ENCODE results near the gene MRPL48. TPM values are rescaled to one million over a fixed set of nuclear protein-coding genes. Genes with fewer than 3 reads are reported as not detected.

MRPL48 gene
- polyA plus RNA-seq, 2 of the 4 experiments (the other 2 are of a cell fraction), result 57.2 to 103 TPM

- CTCF ChIA-PET, result no interaction called here
- POLR2A ChIA-PET, result no interaction called here
- no peaks in the 10 kb centered on the region for H3K4me1 ChIP-seq
- DNase-seq (ENCODE audit: low read depth in 1 of 2, low spot score in 1 of 2) (no peak), FAIRE-seq (no peak), ATAC-seq (no peak)
- H3K4me2 ChIP-seq, result no peak overlapping the region
- no peak overlapping the region for H3K4me3 ChIP-seq
- 98% methylated on average over 3 of the region's 3 CpGs for WGBS (ENCODE audit: missing lambda C conversion rate)
- no peaks in the 10 kb centered on the region for H3K9me3 ChIP-seq
- H3K27ac ChIP-seq, result no peak overlapping the region
- TF ChIP-seq KDM5A (IDR thresholded peaks at IDR 0.05) (no peak), ZSCAN20 (CRISPR knock-in tag; IDR thresholded peaks at IDR 0.05) (no peak), BCL3 (IDR thresholded peaks at IDR 0.05) (no peak), FOSL2 (IDR thresholded peaks at IDR 0.05) (no peak), FOSL2 (CRISPR knock-in tag; IDR thresholded peaks at IDR 0.05) (no peak), ZC3H11A (IDR thresholded peaks at IDR 0.05) (no peak), POLR2AphosphoS2 (conservative IDR thresholded peaks at IDR 0.05; ENCODE audit: low read length) (no peak), USF2 (IDR thresholded peaks at IDR 0.05) (no peak), EHMT2 (IDR thresholded peaks at IDR 0.05; ENCODE audit: low read depth) (no peak), ZFP36 (IDR thresholded peaks at IDR 0.05; ENCODE audit: borderline replicate concordance, partially characterized antibody) (no peak), MAX (IDR thresholded peaks at IDR 0.05) (no peak), SMC3 (IDR thresholded peaks at IDR 0.05) (no peak), NPAS2 (CRISPR knock-in tag; IDR thresholded peaks at IDR 0.05; ENCODE audit: borderline replicate concordance) (no peak), CBX2 (IDR thresholded peaks at IDR 0.05; ENCODE audit: borderline replicate concordance, low read depth) (no peak), JUN (IDR thresholded peaks at IDR 0.05) (no peak), FOSB (CRISPR knock-in tag; IDR thresholded peaks at IDR 0.05) (no peak), CTCF (IDR thresholded peaks at IDR 0.05) (no peak), TFCP2L1 (CRISPR knock-in tag; IDR thresholded peaks at IDR 0.05) (no peak)
- TF ChIP-seq, protein P1, sequence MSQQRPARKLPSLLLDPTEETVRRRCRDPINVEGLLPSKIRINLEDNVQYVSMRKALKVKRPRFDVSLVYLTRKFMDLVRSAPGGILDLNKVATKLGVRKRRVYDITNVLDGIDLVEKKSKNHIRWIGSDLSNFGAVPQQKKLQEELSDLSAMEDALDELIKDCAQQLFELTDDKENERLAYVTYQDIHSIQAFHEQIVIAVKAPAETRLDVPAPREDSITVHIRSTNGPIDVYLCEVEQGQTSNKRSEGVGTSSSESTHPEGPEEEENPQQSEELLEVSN (IDR thresholded peaks at IDR 0.05; ENCODE audit: borderline replicate concordance, low read depth), result no peak
Measured at GRCh38 chr11:73851046-73851764, 63.5 kb downstream of the MRPL48 start.

GRCh38 chr11:73852049-73852448 is 64.4 kb downstream of the MRPL48 start:
- Histone ChIP-seq H3K4me2 (no peak overlapping the region), H3K4me1 (no peaks in the 10 kb centered on the region), H3K9me3 (no peaks in the 10 kb centered on the region), H3K27ac (no peak overlapping the region), H3K4me3 (no peak overlapping the region)
- no peak for FAIRE-seq
- no peak for ATAC-seq
- WGBS (ENCODE audit: missing lambda C conversion rate), result 50% methylated on average over 3 of the region's 3 CpGs
- ChIA-PET POLR2A (no interaction called here), CTCF (interaction anchor here (0.7 to 1.3 kb wide), 2 partner anchors 12 to 20 kb away, joined by 3 to 5 read pairs; no protein-coding TSS in a partner anchor)
- no peak for DNase-seq (ENCODE audit: low read depth in 1 of 2, low spot score in 1 of 2)
- TF ChIP-seq CTCF (IDR thresholded peaks at IDR 0.05) (no peak), CHD4 (IDR thresholded peaks at IDR 0.05; ENCODE audit: borderline replicate concordance) (no peak), NR3C1 (IDR thresholded peaks at IDR 0.05) (no peak), BCL3 (IDR thresholded peaks at IDR 0.05) (no peak), ZSCAN20 (CRISPR knock-in tag; IDR thresholded peaks at IDR 0.05) (no peak), KDM5A (IDR thresholded peaks at IDR 0.05) (no peak), MAZ (IDR thresholded peaks at IDR 0.05; ENCODE audit: borderline replicate concordance, low read depth, low read length) (no peak), BHLHE40 (IDR thresholded peaks at IDR 0.05; ENCODE audit: low read depth, low read length) (no peak), NFE2L2 (conservative IDR thresholded peaks at IDR 0.05; ENCODE audit: low read length) (no peak), REST (IDR thresholded peaks at IDR 0.05) (no peak)

Data from A549 (cell line).